Measurements from ENCODE around the gene MTHFD2L. TPM values are rescaled to one million over a fixed set of nuclear protein-coding genes. Genes with fewer than 3 reads are reported as not detected.
"Not testable (repeated sequence)": the region's sequence is repeated elsewhere in the genome, so short reads cannot be mapped to it uniquely, and the experiment has no call there.

MTHFD2L gene
- total RNA-seq, 2 donors from 2014 or later, result 7.3 to 7.6 TPM

DNA sequence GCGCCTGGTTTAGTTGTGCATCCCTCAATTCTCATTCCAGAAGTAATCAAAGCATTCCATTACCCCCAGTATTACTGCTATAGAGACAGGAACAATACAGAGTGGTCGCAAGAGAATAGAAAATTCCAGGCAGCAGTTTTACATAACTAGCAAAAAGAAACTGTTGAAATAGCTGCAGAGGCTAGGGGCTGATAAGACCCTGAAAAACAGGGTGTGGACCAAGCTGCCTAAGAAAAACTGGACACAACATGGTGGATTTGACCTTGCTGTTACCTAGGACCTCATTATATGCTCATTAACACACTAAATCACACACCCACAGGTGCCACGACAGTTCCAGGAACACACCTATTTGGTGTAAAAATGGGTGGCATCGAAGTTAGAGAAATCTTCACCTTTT, 165.7 kb downstream of the MTHFD2L start:
- DNase-seq (ENCODE audit: low spot score in 2 of 2), result no peak
- no peaks in the 10 kb centered on the region for H3K9me3 Mint-ChIP-seq
- H3K27ac Mint-ChIP-seq, result no peak overlapping the region
- no peak for ATAC-seq
- no peaks in the 10 kb centered on the region for H3K36me3 Mint-ChIP-seq

DNA sequence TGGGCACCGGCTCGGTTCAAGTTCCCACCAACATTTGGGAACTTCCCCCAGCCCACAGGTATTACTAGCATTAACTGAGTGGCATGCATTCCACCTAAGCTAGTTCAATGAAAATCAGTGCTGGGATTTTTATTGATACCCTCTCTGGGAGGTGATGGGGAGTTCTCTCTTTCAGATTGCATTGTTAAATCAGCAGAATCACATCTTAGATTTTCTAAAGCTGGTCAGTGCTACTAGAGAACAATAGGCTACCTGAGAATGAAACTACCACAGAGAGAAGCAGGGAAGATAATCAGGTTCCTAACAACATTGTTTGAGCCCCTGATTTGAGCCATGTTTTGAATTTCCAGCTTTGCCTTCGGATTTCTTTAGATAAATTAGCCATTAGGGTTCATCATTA, 166.3 kb downstream of the MTHFD2L start:
- H3K27ac Mint-ChIP-seq, result no peak overlapping the region
- no peak for DNase-seq (ENCODE audit: low spot score in 2 of 2)
- no peaks in the 10 kb centered on the region for H3K36me3 Mint-ChIP-seq
- ATAC-seq, result no peak
- H3K9me3 Mint-ChIP-seq, result no peaks in the 10 kb centered on the region

DNA sequence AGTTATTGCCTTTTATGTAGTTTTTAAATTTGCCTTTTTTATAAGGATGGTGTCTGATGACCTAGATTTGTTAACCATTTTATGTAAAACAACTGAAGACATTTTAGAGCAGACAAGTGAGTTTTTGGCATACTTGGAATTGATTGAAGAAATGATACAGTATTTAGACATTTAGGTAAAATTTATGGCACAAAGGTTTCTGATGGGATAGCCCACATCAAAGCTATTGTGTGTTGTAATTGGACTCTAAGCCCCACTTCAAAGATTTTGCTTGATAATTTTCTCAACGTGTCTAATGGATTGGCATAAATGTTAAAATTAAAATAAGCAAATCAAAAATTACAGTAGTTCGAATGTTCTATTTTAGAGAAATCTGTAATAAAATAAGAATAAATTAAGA, 168.0 kb downstream of the MTHFD2L start:
- H3K27ac Mint-ChIP-seq, result no peak overlapping the region
- no peaks in the 10 kb centered on the region for H3K9me3 Mint-ChIP-seq
- DNase-seq (ENCODE audit: low spot score in 2 of 2) (no peak), ATAC-seq (no peak)
- no peaks in the 10 kb centered on the region for H3K36me3 Mint-ChIP-seq

DNA sequence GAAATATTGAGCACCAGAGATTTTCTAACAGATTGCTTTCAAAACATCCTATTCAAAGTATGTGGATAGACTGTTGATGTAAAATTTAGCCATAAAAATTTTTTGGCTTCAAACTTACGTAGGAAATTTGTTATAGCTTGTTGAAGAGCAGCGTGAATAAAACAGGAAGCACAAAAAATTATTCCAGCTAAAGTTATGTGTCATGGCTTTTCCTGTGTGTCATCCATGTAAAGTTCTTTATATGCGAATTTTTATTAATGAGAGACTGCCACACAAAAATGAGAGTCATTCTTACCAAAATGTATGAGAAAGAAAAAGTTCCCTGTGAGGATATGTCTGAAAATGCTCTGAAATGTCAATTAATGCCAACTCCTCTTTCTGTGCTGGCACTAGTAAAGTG, 169.8 kb downstream of the MTHFD2L start:
- DNase-seq (ENCODE audit: low spot score in 2 of 2) (no peak), ATAC-seq (no peak)
- Mint-ChIP-seq H3K27ac (no peak overlapping the region), H3K9me3 (no peaks in the 10 kb centered on the region), H3K36me3 (no peaks in the 10 kb centered on the region)

DNA sequence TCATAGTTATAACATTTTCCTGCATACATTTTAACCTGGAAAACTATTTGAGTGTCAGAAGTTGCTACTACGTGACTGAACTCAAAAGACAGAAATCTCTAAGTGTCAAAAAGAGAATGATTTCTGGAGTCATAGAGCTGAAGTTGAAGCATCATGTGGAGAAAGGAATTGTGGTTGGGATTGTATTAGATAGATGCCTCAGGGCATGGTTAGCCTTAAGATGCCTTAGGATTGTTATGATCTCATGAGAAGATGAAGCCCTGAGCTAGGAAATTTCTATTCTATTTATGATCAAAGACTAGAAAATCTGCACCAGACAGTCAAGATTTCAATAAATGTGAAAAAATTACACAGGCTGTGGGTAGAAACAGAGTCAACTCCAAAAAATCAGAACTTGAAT, 170.6 kb downstream of the MTHFD2L start:
- Mint-ChIP-seq H3K9me3 (no peaks in the 10 kb centered on the region), H3K27ac (no peak overlapping the region), H3K36me3 (no peaks in the 10 kb centered on the region)
- DNase-seq (ENCODE audit: low spot score in 2 of 2) (no peak), ATAC-seq (no peak)

DNA sequence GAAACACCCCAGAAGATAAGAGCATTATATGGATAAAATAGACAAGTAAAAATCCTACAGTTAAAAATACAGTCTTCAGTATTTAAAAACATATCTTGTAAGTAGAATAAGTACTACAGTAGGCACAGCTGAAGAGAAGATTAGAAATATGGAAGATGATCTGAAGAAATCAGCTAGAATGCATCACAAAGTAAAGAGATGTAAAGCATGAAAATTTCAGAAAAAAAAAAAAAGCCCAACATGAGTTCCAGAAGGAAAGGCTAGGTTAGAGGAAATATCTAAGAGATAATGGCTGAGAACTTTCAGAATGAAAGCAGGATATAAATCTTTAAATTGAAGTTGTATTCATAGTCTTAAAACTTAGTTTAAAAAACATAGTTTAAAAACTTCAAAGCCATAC, 171.4 kb downstream of the MTHFD2L start:
- Mint-ChIP-seq H3K36me3 (no peaks in the 10 kb centered on the region), H3K9me3 (no peaks in the 10 kb centered on the region), H3K27ac (no peak overlapping the region)
- no peak for ATAC-seq
- no peak for DNase-seq (ENCODE audit: low spot score in 2 of 2)

DNA sequence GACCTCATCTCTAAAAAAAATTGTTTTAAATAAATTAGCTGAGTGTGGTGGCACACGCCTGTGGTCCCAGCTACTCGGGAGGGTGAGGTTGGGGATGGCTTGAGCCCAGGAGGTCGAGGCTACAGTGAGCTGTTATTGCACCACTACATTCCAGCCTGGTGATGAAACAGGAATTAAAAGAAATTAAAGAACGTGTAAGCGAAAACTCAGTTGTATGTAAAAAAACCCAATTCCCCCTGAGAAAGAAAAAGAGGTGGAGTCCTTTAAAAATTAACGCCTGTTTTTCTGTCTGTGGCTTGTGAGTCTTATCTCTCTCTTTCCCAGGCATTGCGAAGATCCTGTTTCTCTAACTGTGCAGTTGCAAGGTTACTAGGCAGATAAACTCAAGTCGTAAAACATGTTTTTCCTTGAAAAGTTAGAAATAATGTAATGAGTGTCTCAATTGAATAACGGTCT, 172.4 kb downstream of the MTHFD2L start:
- ATAC-seq (no peak), DNase-seq (ENCODE audit: low spot score in 2 of 2) (no peak)
- Mint-ChIP-seq H3K9me3 (no peaks in the 10 kb centered on the region), H3K27ac (no peak overlapping the region), H3K36me3 (no peaks in the 10 kb centered on the region)

DNA sequence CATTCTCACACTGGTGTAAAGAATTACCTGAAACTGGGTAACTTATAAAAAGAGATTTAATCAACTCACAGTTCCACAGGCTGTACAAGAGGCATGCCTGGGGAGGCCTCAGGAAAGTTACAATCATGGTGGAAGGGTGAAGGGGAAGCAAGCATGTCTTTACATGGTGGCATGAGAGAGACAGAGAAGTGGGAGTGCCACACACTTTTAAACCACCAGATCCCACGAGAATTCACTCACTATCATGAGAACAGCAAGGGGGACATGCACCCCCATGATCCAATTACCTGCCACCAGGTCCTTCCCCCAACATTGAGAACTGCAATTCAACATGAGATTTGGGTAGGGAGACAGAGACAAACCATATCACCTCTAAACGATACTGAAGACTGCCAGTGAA, 173.3 kb downstream of the MTHFD2L start:
- Mint-ChIP-seq H3K27ac (no peak overlapping the region), H3K9me3 (no peaks in the 10 kb centered on the region), H3K36me3 (no peaks in the 10 kb centered on the region)
- ATAC-seq (no peak), DNase-seq (ENCODE audit: low spot score in 2 of 2) (no peak)

DNA sequence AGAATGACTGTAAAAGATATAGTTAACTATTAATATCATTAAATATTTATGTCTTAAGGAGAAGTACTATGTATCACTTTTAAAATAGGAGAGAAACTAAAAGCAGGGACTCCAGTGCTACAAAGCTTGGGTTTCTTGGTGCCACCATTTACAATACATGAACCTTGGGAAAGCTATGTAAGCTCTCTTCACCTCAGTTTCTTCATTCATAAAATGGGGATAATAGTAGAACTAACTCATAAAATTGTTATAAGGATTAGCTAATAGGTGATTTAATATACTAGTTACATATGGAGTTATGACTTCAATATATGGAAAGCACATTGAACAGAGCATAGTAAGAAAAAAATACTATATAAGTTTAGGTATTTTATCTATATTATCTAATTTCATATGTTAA, 174.0 kb downstream of the MTHFD2L start:
- no peaks in the 10 kb centered on the region for H3K36me3 Mint-ChIP-seq
- no peaks in the 10 kb centered on the region for H3K9me3 Mint-ChIP-seq
- H3K27ac Mint-ChIP-seq, result no peak overlapping the region
- no peak for DNase-seq (ENCODE audit: low spot score in 2 of 2)
- ATAC-seq, result no peak

DNA sequence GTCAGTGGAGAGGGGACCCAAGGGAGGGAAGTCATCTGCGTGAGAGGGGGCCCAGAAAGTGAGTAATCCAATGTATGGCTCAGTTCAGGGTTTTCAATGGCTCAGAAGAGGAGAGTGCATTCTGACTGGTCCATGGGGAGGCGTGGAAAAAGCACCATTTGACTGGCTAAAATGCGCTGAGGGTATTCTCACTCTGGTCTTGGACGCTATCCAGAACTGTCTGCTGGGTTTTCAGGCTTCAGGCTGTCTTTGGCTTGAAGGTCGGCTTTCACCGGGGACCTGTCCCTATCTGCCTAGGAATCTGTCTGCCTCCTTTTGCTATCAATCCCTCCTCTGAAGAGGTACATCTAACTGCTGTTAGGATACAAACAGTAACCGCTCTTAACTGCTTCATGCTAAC, 176.7 kb downstream of the MTHFD2L start:
- DNase-seq (ENCODE audit: low spot score in 2 of 2) (no peak), ATAC-seq (no peak)
- Mint-ChIP-seq H3K9me3 (no peaks in the 10 kb centered on the region), H3K27ac (no peak overlapping the region), H3K36me3 (no peaks in the 10 kb centered on the region)

DNA sequence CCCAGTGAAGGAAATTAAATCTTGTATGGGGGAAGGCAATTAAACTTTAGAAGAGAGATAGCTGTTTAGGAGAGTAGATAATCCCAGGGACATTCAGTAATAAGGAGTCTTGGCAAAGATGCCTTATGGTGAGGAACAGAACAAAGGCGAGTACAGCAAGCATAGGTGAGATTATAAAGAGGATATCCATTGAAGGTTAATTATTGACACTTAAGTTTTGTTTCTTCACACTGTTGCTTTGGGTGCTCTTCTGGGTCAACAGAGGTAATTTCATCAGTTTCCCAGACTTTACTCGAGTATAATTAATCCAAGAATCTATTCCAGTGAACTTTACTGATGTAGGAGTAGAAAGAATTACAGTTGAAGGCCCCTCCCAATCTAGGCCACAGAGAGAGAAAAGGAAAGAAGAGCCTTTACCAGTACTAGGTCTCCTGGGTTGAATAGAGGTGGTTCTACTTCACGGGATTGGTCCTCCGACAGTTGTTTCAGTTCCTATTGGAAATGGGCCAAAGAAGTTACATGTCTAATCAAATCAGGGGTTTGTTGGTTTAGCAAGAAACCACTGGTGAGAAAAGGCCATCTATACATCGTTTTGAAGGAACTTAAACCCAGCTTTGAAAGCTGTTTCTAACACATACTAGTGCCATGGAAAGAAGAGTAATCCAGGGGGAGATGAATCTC, 177.6 kb downstream of the MTHFD2L start:
- no peak for DNase-seq (ENCODE audit: low spot score in 2 of 2)
- Mint-ChIP-seq H3K36me3 (no peaks in the 10 kb centered on the region), H3K9me3 (no peaks in the 10 kb centered on the region), H3K27ac (no peak overlapping the region)
- ATAC-seq, result no peak

DNA sequence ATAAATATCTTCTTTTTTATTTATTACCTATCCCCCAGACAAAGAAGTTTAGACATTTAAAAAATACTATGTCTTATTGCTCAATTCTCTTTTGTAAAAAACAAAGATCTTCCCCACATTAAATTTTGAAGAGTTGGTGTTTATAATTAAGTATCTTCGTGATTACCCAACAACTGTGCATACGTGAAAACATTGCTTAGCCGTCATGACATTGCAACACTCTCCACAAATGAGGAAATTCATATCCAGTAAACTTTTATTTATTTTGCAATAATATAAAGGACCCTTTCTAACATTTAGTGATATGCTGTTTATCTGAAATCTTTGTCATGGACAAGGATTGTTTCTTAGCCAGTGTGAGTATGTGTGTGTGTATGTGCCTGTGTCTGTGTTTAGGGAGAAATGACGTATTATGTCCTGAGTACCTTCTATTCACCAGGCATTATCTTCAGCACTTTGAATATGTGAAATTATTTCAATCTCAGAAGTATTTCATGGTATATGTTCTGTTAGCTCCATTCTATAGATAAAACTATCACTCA, 180.9 kb downstream of the MTHFD2L start:
- peaks cover 0 to 20% of the 10 kb centered on the region in 2 donors for H3K36me3 Mint-ChIP-seq
- DNase-seq (ENCODE audit: low spot score in 2 of 2) (no peak), ATAC-seq (no peak)
- peaks cover 4 to 5% of the 10 kb centered on the region in 2 donors for H3K9me3 Mint-ChIP-seq
- H3K27ac Mint-ChIP-seq, result no peak overlapping the region

DNA sequence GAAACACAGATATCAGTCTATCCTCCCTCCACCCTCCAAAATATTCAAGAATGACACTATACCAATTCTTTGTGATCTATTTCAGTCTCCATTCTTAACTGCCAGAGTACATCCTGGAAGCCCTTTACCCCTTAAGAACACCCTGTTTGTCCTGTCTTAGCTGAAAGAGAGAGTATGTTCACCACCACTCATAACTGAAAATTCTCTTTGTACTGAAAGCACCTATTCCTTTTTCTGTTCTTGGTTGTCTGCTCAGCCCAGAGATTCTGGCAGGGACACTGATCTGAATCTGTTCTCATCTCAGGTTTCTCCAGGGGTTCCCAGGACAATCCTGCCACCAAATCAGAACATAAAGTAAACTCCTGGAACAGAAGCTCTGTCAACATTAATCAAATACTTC, 181.6 kb downstream of the MTHFD2L start:
- no peak overlapping the region for H3K27ac Mint-ChIP-seq
- no peak for DNase-seq (ENCODE audit: low spot score in 2 of 2)

DNA sequence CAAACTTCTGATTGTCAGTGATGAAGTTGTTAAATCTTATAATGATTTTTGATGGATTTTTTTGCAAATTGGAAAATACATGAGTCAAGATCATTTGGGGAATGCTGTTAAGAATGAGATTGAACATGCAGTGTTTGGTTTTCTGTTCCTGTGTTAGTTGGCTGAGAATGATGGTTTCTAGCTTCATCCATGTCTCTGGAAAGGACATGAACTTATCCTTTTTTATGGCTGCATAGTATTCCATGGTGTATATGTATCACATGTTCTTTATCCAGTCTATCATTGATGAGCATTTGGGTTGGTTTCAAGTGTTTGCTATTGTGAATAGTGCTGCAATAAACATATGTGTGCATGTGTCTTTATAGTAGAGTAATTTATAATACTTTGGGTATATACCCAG, 182.5 kb downstream of the MTHFD2L start:
- not testable (repeated sequence) for DNase-seq (ENCODE audit: low spot score in 2 of 2); ATAC-seq

More for the DNA sequence above, 181.6 kb downstream of the MTHFD2L start:
- ATAC-seq, result no peak
- peaks cover 4 to 5% of the 10 kb centered on the region in 2 donors for H3K9me3 Mint-ChIP-seq
- H3K36me3 Mint-ChIP-seq, result peaks cover 0 to 20% of the 10 kb centered on the region in 2 donors

DNA sequence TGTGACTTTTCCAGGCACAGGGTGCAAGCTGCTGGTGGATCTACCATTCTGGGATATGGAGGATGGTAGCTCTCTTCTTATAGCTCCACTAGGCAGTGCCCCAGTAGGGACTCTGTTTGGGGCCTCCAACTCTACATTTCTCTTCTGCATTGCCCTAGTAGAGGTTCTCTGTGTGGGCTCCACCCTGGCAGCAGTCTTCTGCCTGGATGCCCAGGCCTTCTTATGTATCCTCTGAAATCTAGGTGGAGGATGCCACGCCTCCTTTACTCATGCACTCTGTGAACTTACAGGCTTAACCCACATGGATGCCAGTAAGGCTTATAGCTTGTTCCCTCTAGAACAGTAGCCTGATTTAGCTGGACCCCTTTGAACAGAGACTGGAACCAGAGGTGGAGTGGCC, 186.1 kb downstream of the MTHFD2L start:
- DNase-seq (ENCODE audit: low spot score in 2 of 2) (no peak), ATAC-seq (no peak)
- H3K36me3 Mint-ChIP-seq, result peaks cover 0 to 27% of the 10 kb centered on the region in 2 donors
- peaks cover 5 to 10% of the 10 kb centered on the region in 2 donors for H3K9me3 Mint-ChIP-seq
- H3K27ac Mint-ChIP-seq, result no peak overlapping the region

More for the DNA sequence above, 182.5 kb downstream of the MTHFD2L start:
- H3K36me3 Mint-ChIP-seq, result peaks cover 0 to 25% of the 10 kb centered on the region in 2 donors
- H3K9me3 Mint-ChIP-seq, H3K27ac Mint-ChIP-seq: not testable (repeated sequence)
